SK-N-SH (cell line): ENCODE results near the gene DLEC1. TPM values are rescaled to one million over a fixed set of nuclear protein-coding genes. Genes with fewer than 3 reads are reported as not detected.

Experiments used
- CTCF ChIA-PET: fragments of 300-600, 350-600 bp; formaldehyde crosslinking; extraction: SDS; loops from one replicate; lab custom pipeline; 2021; lab: Yijun Ruan, JAX
- POLR2A ChIA-PET: fragments of 350-600 bp; sonication (Branson Sonifier 250); formaldehyde crosslinking; extraction: SDS; loops from one replicate; lab custom pipeline; 2020; ENCODE audit warnings: antibody characterized with exemption, inconsistent platforms; lab: Yijun Ruan, JAX
- DNase-seq: peaks from one replicate; pipeline ENCODE4 v3.0.0; 2012
- H2AFZ ChIP-seq: fragments of 200-600 bp; sonication (generic); 2 replicates; pipeline ENCODE4 v1.8.1; 2016; ENCODE audit warnings: antibody characterized with exemption, mild to moderate bottlenecking, low read depth
- H3F3A ChIP-seq: fragments of 200-600 bp; sonication (generic); replicated peaks from 2 replicates; pipeline ENCODE3; 2016; ENCODE audit warnings: antibody characterized with exemption, mild to moderate bottlenecking; ENCODE audit not compliant: insufficient read depth
- H3K27ac ChIP-seq, 2 experiments: fragments of 200-500 bp in 1 of 2; fragments of 200-600 bp in 1 of 2; sonication (Bioruptor generic) in 1 of 2; sonication (generic), shearing (Covaris generic) in 1 of 2; 2 replicates each; pipeline versions ENCODE4 v1.5.1 to v1.6.1; 2014 to 2016; ENCODE audit warnings: low read depth in 2 of 2, inconsistent platforms in 1 of 2, low read length in 1 of 2, mild to moderate bottlenecking in 1 of 2, mixed read lengths in 1 of 2
- H3K27me3 ChIP-seq: fragments of 200-600 bp; sonication (generic), shearing (Covaris generic); 2 replicates; pipeline ENCODE4 v1.6.1; 2016; ENCODE audit warnings: mixed run types; ENCODE audit not compliant: insufficient read depth
- H3K36me3 ChIP-seq, 2 experiments: fragments of 200-500 bp in 1 of 2; fragments of 200-600 bp in 1 of 2; sonication (Bioruptor generic) in 1 of 2; sonication (generic) in 1 of 2; replicated peaks in 1 of 2; 2 replicates each; pipeline versions ENCODE3 to v1.5.1; 2014 to 2016; ENCODE audit warnings: low read length in 1 of 2, mild to moderate bottlenecking in 1 of 2; ENCODE audit not compliant: insufficient read depth in 2 of 2, control insufficient read depth in 1 of 2
- H3K4me1 ChIP-seq, 2 experiments: fragments of 200-500 bp in 1 of 2; fragments of 200-600 bp in 1 of 2; sonication (Bioruptor generic) in 1 of 2; sonication (generic), shearing (Covaris generic) in 1 of 2; 2 replicates each; pipeline versions ENCODE4 v1.5.1 to v1.6.1; 2014 to 2016; ENCODE audit warnings: low read depth in 1 of 2, low read length in 1 of 2, mixed run types in 1 of 2; ENCODE audit not compliant: insufficient read depth in 2 of 2, control insufficient read depth in 1 of 2
- H3K4me2 ChIP-seq: fragments of 200-600 bp; sonication (generic), shearing (Covaris generic); 2 replicates; pipeline ENCODE4 v1.6.1; 2017; ENCODE audit warnings: mixed run types
- H3K4me3 ChIP-seq, 2 experiments: fragments of 200-500 bp in 1 of 2; fragments of 200-600 bp in 1 of 2; sonication (Bioruptor generic) in 1 of 2; sonication (generic), shearing (Covaris generic) in 1 of 2; 2 replicates each; pipeline versions ENCODE4 v1.5.1 to v1.8.1; 2014 to 2016; ENCODE audit warnings: low read depth in 2 of 2, inconsistent platforms in 1 of 2, low read length in 1 of 2, mild to moderate bottlenecking in 1 of 2, mixed read lengths in 1 of 2, moderate library complexity in 1 of 2
- H3K79me2 ChIP-seq: fragments of 200-600 bp; sonication (generic); 2 replicates; pipeline ENCODE4 v1.8.1; 2017; ENCODE audit warnings: mild to moderate bottlenecking; ENCODE audit not compliant: insufficient read depth
- H3K9ac ChIP-seq: fragments of 200-600 bp; sonication (generic); 2 replicates; pipeline ENCODE4 v1.6.1; 2017; ENCODE audit warnings: mixed run types
- H3K9me2 ChIP-seq: fragments of 200-600 bp; sonication (generic); 2 replicates; pipeline ENCODE4 v1.6.1; 2017; ENCODE audit warnings: mixed run types
- H3K9me3 ChIP-seq: fragments of 200-600 bp; sonication (generic); 2 replicates; pipeline ENCODE4 v1.6.1; 2017; ENCODE audit warnings: mixed run types, mild to moderate bottlenecking, moderate library complexity
- H4K20me1 ChIP-seq: fragments of 200-600 bp; sonication (generic); 2 replicates; pipeline ENCODE4 v1.6.1; 2017; ENCODE audit warnings: mild to moderate bottlenecking, mixed run types; ENCODE audit not compliant: insufficient read depth
- CTCF ChIP-seq: fragments of 200-600 bp; sonication (generic); IDR thresholded peaks from 2 replicates; pipeline ENCODE4 v1.6.1; 2017; ENCODE audit warnings: antibody characterized with exemption, mild to moderate bottlenecking, moderate library complexity
- ELF1 ChIP-seq: IDR thresholded peaks from 2 replicates; pipeline ENCODE4 v1.4.0; 2012
- EP300 ChIP-seq, 2 experiments: IDR thresholded peaks; 2 replicates each; pipeline versions ENCODE4 v1.4.0 to v1.6.1; 2012; ENCODE audit warnings: borderline replicate concordance in 1 of 2, low read depth in 1 of 2, low read length in 1 of 2
- FOXJ3 ChIP-seq: sonication (generic); formaldehyde crosslinking; IDR thresholded peaks from 2 replicates; pipeline ENCODE4 v1.5.1; 2020; ENCODE audit warnings: mild to moderate bottlenecking, missing genetic modification reagents
- MAX ChIP-seq: IDR thresholded peaks from 2 replicates; pipeline ENCODE4 v1.4.0; 2012; ENCODE audit warnings: low read depth
- PBX3 ChIP-seq: IDR thresholded peaks from 2 replicates; pipeline ENCODE4; 2012
- RAD21 ChIP-seq: IDR thresholded peaks from 2 replicates; pipeline ENCODE4 v1.6.1; 2012; ENCODE audit warnings: mild to moderate bottlenecking, low read length
- RFX5 ChIP-seq: IDR thresholded peaks from 2 replicates; pipeline ENCODE4 v1.6.1; 2012; ENCODE audit warnings: mild to moderate bottlenecking, improper control_type of control experiment, low read length
- SIN3A ChIP-seq: IDR thresholded peaks from 2 replicates; pipeline ENCODE4 v1.6.1; 2012; ENCODE audit warnings: low read depth, mild to moderate bottlenecking, low read length, moderate library complexity, borderline replicate concordance
- SMC3 ChIP-seq: IDR thresholded peaks from 2 replicates; pipeline ENCODE4 v1.6.1; 2012; ENCODE audit warnings: low read depth, low read length, improper control_type of control experiment
- WGBS: methylation state at CpG from one replicate; pipeline ENCODE4 v1.1.6; 2017; ENCODE audit warnings: low lambda C conversion rate; 5-methylcytosine and 5-hydroxymethylcytosine counted together
- polyA plus RNA-seq, 3 experiments: library from polyadenylated mRNA; depleted of rRNA; stranded (reverse); fragments of >200 nt; gene quantifications; 2 replicates each; pipeline ENCODE4 v1.2.3, GENCODE V29; 2012
- TF ChIP-seq, protein P1 (sequence below): IDR thresholded peaks from 2 replicates; pipeline ENCODE4 v1.6.1; 2012; ENCODE audit warnings: mild to moderate bottlenecking, low read depth, low read length, moderate library complexity
- TF ChIP-seq, protein P2 (sequence below): fragments of 150-350 bp; IDR thresholded peaks from 2 replicates; pipeline ENCODE4 v1.6.1; 2017; ENCODE audit warnings: antibody characterized with exemption, low read length, low read depth, borderline replicate concordance

DLEC1 gene
- polyA plus RNA-seq, 1 of the 3 experiments (the other 2 are of a cell fraction): 0.02 TPM

DNA sequence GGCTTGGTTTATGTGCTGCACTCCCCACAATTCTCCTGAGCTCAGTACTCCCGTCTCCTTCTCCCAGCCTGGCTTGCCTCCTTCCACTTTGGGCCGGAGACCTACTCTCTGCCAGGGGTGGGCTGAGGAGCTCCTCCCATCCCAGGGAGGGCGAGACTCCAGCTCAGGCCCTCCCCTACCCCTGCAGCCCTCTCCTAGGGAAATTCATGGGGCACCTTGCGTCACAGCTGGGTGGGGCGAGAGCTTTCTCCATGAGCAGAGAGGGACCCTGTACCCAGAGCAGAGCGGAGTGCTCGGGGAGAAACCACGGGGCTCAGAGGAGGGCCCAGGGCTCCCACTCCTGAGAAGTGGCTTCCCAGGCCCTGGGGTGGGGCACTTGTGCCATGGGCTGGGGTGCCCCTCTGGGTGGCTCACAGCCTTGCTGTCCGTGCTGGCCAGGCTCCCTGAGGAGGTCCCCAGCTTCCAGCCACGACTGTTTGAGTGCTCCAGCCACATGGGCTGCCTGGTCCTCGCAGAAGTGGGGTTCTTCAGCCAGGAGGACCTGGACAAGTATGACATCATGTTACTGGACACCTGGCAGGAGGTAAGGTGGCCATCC, 35.1 kb upstream of the DLEC1 start:
- peaks cover 0 to 4% of the 10 kb centered on the region in 2 experiments; a peak in 1 of 4 replicates for H3K4me1 ChIP-seq
- H3K9me2 ChIP-seq: no peaks in the 10 kb centered on the region
- no peak overlapping the region for H3K27ac ChIP-seq
- DNase-seq: no peak
- 80% methylated on average over 4 of the region's 11 CpGs for WGBS
- TF ChIP-seq RAD21 (no peak), FOXJ3 (CRISPR knock-in tag) (no peak), MAX (no peak), SIN3A (no peak), EP300 (IDR thresholded peaks at IDR 0.05; ENCODE audit: borderline replicate concordance in 1 of 2, low read depth in 1 of 2, low read length in 1 of 2) (no peak), RFX5 (no peak)
- TF ChIP-seq, protein P1, sequence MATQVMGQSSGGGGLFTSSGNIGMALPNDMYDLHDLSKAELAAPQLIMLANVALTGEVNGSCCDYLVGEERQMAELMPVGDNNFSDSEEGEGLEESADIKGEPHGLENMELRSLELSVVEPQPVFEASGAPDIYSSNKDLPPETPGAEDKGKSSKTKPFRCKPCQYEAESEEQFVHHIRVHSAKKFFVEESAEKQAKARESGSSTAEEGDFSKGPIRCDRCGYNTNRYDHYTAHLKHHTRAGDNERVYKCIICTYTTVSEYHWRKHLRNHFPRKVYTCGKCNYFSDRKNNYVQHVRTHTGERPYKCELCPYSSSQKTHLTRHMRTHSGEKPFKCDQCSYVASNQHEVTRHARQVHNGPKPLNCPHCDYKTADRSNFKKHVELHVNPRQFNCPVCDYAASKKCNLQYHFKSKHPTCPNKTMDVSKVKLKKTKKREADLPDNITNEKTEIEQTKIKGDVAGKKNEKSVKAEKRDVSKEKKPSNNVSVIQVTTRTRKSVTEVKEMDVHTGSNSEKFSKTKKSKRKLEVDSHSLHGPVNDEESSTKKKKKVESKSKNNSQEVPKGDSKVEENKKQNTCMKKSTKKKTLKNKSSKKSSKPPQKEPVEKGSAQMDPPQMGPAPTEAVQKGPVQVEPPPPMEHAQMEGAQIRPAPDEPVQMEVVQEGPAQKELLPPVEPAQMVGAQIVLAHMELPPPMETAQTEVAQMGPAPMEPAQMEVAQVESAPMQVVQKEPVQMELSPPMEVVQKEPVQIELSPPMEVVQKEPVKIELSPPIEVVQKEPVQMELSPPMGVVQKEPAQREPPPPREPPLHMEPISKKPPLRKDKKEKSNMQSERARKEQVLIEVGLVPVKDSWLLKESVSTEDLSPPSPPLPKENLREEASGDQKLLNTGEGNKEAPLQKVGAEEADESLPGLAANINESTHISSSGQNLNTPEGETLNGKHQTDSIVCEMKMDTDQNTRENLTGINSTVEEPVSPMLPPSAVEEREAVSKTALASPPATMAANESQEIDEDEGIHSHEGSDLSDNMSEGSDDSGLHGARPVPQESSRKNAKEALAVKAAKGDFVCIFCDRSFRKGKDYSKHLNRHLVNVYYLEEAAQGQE: no peak
- no peak overlapping the region for H3K9ac ChIP-seq
- CTCF ChIA-PET: interaction anchor here (0.5 to 5.4 kb wide), 26 partner anchors 10 to 1062 kb away, joined by 3 to 77 read pairs (median 4); partner anchors contain the start of genes ACAA1 and OXSR1
- no peaks in the 10 kb centered on the region for H3K9me3 ChIP-seq
- no peaks in the 10 kb centered on the region for H4K20me1 ChIP-seq
- no peak overlapping the region for H2AFZ ChIP-seq
- no peaks in the 10 kb centered on the region for H3K79me2 ChIP-seq
- H3K4me2 ChIP-seq: no peak overlapping the region
- H3F3A ChIP-seq: no peaks in the 10 kb centered on the region
- POLR2A ChIA-PET: no interaction called here
- peaks cover 0 to 24% of the 10 kb centered on the region in 2 experiments for H3K36me3 ChIP-seq
- H3K27me3 ChIP-seq: no peaks in the 10 kb centered on the region
- no peak overlapping the region; a peak in 1 of 4 replicates for H3K4me3 ChIP-seq

GRCh38 chr3:38004415-38005075, 34.5 kb upstream of the DLEC1 start:
- no peaks in the 10 kb centered on the region for H3F3A ChIP-seq
- peak; percentile 71 for DNase-seq
- H3K9me2 ChIP-seq: no peaks in the 10 kb centered on the region
- TF ChIP-seq SMC3 (peak; percentile 71), ELF1 (no peak), RAD21 (peak; percentile 64), PBX3 (no peak), CTCF (peak; percentile 62)
- TF ChIP-seq, protein P2, sequence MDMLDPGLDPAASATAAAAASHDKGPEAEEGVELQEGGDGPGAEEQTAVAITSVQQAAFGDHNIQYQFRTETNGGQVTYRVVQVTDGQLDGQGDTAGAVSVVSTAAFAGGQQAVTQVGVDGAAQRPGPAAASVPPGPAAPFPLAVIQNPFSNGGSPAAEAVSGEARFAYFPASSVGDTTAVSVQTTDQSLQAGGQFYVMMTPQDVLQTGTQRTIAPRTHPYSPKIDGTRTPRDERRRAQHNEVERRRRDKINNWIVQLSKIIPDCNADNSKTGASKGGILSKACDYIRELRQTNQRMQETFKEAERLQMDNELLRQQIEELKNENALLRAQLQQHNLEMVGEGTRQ: no peak
- H3K9me3 ChIP-seq: no peaks in the 10 kb centered on the region
- H3K27me3 ChIP-seq: no peaks in the 10 kb centered on the region
- no peak overlapping the region for H3K4me2 ChIP-seq
- H4K20me1 ChIP-seq: no peaks in the 10 kb centered on the region
- ChIA-PET POLR2A (interaction anchor here (1.3 kb wide), 1 partner anchor 25 kb away, joined by 4 read pairs; the partner anchor contains the start of gene PLCD1), CTCF (interaction anchor here (0.8 to 5.4 kb wide), 18 partner anchors 9 to 161 kb away, joined by 3 to 77 read pairs (median 4); partner anchors contain the start of gene OXSR1)
- H2AFZ ChIP-seq: no peak overlapping the region
- peaks cover 0 to 24% of the 10 kb centered on the region in 2 experiments for H3K36me3 ChIP-seq
- no peak overlapping the region for H3K27ac ChIP-seq
- no peak overlapping the region for H3K9ac ChIP-seq
- no peaks in the 10 kb centered on the region for H3K79me2 ChIP-seq
- no peaks in the 10 kb centered on the region; a peak in 1 of 4 replicates for H3K4me1 ChIP-seq
- no peak overlapping the region; a peak in 1 of 4 replicates for H3K4me3 ChIP-seq
- WGBS: 66% methylated on average over 7 of the region's 14 CpGs
